ENCODE measurements around the gene LAMB4. TPM values are rescaled to one million over a fixed set of nuclear protein-coding genes. Genes with fewer than 3 reads are reported as not detected.
A peak's percentile ranks its signal among the peaks of the same experiment; 100 is the strongest.

LAMB4 gene
- total RNA-seq, 4 donors from 2014 or later, result 0.04 to 0.33 TPM; not detected in 2

DNA sequence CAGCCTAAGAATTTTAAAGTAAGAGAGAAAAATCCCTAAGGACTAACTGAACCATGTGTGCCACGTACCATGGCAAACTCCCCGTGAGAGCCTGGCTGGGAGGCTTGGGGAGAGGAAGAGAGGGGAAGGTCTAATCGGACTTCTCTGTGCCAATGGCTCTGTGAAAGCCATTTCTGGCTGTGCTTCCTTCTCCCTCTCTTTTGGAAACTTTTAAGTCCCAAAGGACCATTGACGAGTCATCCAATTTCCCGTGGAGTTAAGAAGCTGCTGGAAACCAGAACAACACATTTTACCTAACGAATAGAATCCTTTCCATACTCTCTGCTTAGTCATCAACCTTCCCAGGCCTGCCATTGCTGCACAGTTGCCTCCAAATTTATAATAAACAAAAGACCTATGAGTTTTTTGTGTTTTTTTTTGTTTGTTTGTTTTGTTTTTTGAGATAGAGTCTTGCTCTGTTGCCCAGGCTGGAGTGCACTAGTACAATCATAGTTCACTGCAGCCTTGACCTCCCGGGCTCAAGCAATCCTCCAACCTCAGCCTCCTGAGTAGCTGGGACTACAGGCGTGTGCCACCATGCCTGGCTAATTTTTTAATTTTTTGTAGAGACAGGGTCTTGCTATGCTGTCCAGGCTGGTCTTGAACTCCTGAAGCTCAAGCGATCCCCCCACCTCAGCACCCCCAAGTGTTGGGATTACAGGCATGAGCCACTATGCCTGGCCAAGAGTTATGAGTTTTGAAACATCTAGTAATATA is 140.4 kb downstream of the LAMB4 start:
- peaks cover 0 to 10% of the 10 kb centered on the region in 2 donors for H3K36me3 ChIP-seq
- no peaks in the 10 kb centered on the region for H3K27me3 ChIP-seq
- H3K27ac ChIP-seq, result peak overlapping the region; percentile 34 to 56 (median 43)
- DNase-seq (no peak), ATAC-seq (peak; percentile 55 to 70)
- no peak for TF ChIP-seq POLR2A (IDR thresholded peaks at IDR 0.05)
- TF ChIP-seq, protein P1, sequence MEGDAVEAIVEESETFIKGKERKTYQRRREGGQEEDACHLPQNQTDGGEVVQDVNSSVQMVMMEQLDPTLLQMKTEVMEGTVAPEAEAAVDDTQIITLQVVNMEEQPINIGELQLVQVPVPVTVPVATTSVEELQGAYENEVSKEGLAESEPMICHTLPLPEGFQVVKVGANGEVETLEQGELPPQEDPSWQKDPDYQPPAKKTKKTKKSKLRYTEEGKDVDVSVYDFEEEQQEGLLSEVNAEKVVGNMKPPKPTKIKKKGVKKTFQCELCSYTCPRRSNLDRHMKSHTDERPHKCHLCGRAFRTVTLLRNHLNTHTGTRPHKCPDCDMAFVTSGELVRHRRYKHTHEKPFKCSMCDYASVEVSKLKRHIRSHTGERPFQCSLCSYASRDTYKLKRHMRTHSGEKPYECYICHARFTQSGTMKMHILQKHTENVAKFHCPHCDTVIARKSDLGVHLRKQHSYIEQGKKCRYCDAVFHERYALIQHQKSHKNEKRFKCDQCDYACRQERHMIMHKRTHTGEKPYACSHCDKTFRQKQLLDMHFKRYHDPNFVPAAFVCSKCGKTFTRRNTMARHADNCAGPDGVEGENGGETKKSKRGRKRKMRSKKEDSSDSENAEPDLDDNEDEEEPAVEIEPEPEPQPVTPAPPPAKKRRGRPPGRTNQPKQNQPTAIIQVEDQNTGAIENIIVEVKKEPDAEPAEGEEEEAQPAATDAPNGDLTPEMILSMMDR (IDR thresholded peaks at IDR 0.05 in 4 of 5, conservative IDR thresholded peaks at IDR 0.05 in 1 of 5), result no peak
- intact Hi-C loops (cut with DNase I; ENCODE audit: low total_unique reads), result no loop called here
- H3K9me3 ChIP-seq, result no peaks in the 10 kb centered on the region
- no peak overlapping the region for H3K4me3 ChIP-seq
- in situ Hi-C loops (cut with MboI; ENCODE audit: low sequenced_read_pairs in 4 of 4), result no loop called here
- H3K4me1 ChIP-seq, result peaks cover 0 to 8% of the 10 kb centered on the region in 2 donors

DNA sequence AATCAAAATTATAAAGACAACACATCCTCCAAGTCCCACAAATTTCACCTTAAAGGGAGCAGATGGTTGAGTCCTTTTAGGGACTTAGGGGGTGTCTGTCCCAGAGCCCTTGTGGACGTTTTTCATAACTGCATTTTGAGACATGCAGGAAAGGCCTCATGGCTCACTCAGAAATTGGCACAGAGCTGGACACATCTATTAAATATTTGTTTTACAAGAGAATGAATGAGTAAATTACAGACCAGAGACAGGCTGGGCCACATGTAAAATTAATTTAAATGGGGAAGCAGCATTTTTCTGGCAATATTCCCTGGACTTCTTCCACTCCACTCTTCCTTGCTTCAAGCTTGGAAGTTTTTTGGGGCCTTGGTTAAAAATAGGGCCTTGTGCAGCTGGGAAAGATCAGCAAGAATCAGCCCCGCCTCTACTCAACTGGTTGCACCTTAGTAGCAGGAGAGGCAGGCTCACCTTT is 147.2 kb downstream of the LAMB4 start:
- Histone ChIP-seq H3K36me3 (peaks cover 0 to 17% of the 10 kb centered on the region in 2 donors), H3K27ac (peak overlapping the region in 1 of 4 donors; percentile 16), H3K4me1 (no peaks in the 10 kb centered on the region), H3K4me3 (no peak overlapping the region), H3K9me3 (no peaks in the 10 kb centered on the region), H3K27me3 (no peaks in the 10 kb centered on the region)
- DNase-seq (no peak), ATAC-seq (no peak)
- intact Hi-C loops (cut with DNase I; ENCODE audit: low total_unique reads), result no loop called here
- in situ Hi-C loops (cut with MboI; ENCODE audit: low sequenced_read_pairs in 4 of 4), result no loop called here
- no peak for TF ChIP-seq POLR2A (IDR thresholded peaks at IDR 0.05)

DNA sequence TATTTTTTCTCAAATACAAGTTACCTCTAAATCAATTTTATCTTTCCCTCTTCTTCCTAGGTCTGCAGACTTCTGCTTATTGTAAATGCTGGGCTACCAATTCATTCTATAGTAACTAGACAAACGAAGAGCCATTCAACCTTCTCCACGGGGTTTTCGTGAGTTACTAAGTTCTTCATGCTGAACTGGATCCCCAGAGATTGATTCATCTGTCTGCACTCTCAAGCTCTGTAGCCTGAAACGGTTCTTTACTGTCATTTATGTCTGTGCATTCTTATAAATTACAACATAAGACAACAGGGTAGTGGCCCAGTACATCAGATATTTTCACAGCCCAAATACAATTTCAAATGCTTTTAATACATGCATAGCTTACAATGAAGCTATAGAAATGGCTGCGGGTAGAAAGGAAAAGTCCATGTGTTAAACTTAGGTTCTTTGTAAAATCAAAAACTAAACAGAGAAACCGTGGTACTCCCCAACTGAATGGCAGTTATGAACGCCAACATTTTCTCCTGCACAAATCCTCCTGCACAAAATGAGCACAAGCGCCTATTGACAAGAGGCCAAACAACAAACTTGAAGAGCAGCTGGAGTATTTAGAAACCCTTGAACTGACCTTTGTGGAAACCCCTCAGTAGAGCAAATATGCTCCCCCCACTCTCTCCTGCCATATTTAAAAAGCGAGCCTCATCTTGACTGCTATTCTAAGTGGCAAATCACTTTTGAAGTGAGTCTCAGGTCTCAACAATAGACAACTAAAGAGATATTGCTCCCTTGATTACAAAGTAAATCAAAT is 147.9 kb downstream of the LAMB4 start:
- Histone ChIP-seq H3K9me3 (no peaks in the 10 kb centered on the region), H3K4me3 (no peak overlapping the region), H3K36me3 (peaks cover 0 to 17% of the 10 kb centered on the region in 2 donors), H3K27me3 (no peaks in the 10 kb centered on the region), H3K27ac (no peak overlapping the region), H3K4me1 (no peaks in the 10 kb centered on the region)
- no peak for ATAC-seq
- intact Hi-C loops (cut with DNase I; ENCODE audit: low total_unique reads), result no loop called here
- no peak for DNase-seq
- in situ Hi-C loops (cut with MboI; ENCODE audit: low sequenced_read_pairs in 4 of 4), result no loop called here
- no peak for TF ChIP-seq POLR2A (IDR thresholded peaks at IDR 0.05)
- TF ChIP-seq, protein P1 (IDR thresholded peaks at IDR 0.05 in 4 of 5, conservative IDR thresholded peaks at IDR 0.05 in 1 of 5), result no peak

DNA sequence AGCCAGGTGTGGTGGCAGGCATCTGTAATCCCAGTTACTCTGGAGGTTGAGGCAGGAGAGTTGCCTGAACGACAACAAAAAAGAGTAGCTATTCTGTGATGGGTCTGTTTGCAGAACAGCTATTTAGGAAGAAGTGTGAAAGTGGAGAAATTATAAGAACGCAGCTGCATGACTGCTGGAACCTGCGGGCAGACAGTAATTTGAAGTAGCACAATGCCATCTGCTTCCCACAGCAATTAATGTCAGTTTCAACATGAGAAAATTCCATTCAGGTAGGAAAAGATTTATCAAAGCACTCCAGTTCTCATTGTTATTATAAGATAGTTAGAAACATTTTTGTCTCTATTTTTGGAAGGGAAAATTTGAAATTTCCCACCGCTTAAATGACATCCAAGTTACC is 148.7 kb downstream of the LAMB4 start:
- no peak for DNase-seq
- Histone ChIP-seq H3K9me3 (no peaks in the 10 kb centered on the region), H3K27me3 (no peaks in the 10 kb centered on the region), H3K27ac (no peak overlapping the region), H3K4me3 (no peak overlapping the region), H3K36me3 (peaks cover 0 to 12% of the 10 kb centered on the region in 2 donors), H3K4me1 (no peaks in the 10 kb centered on the region)
- intact Hi-C loops (cut with DNase I; ENCODE audit: low total_unique reads), result no loop called here
- in situ Hi-C loops (cut with MboI; ENCODE audit: low sequenced_read_pairs in 4 of 4), result no loop called here
- no peak for ATAC-seq
- TF ChIP-seq, protein P1 (IDR thresholded peaks at IDR 0.05 in 4 of 5, conservative IDR thresholded peaks at IDR 0.05 in 1 of 5), result no peak
- TF ChIP-seq POLR2A (IDR thresholded peaks at IDR 0.05), result no peak

DNA sequence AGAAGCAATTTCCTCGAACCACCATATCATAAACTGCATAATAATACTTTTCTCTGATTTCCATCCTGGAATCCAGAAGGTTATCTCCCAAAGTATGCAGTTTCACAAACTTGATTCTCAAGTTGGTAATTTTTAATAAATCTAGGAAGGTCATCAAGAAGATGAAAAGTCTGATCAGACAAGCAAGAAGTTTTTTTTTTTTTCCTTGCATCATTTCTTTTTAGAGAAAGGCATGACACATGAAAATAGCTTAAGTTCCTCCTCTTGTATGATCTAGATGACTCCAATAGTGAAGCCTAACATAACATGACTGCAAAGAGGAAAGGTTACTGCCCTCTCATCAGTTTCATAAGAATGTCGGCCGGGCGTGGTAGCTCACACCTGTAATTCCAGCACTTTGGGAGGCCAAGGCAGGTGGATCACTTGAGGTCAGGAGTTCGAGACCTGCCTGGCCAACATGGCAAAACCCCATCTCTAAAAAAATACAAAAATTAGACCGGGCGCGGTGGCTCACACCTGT is 149.4 kb downstream of the LAMB4 start:
- ATAC-seq (no peak), DNase-seq (no peak)
- peaks cover 0 to 9% of the 10 kb centered on the region in 2 donors for H3K36me3 ChIP-seq
- no peak overlapping the region for H3K4me3 ChIP-seq
- intact Hi-C loops (cut with DNase I; ENCODE audit: low total_unique reads), result no loop called here
- no peaks in the 10 kb centered on the region for H3K27me3 ChIP-seq
- in situ Hi-C loops (cut with MboI; ENCODE audit: low sequenced_read_pairs in 4 of 4), result no loop called here
- no peak for TF ChIP-seq POLR2A (IDR thresholded peaks at IDR 0.05)
- TF ChIP-seq, protein P1 (IDR thresholded peaks at IDR 0.05 in 4 of 5, conservative IDR thresholded peaks at IDR 0.05 in 1 of 5), result no peak
- no peaks in the 10 kb centered on the region for H3K4me1 ChIP-seq
- no peaks in the 10 kb centered on the region for H3K9me3 ChIP-seq
- H3K27ac ChIP-seq, result no peak overlapping the region
